ENCODE results near the gene EFHD2.
A peak's percentile ranks its signal among the peaks of the same experiment; 100 is the strongest.
"Not testable (repeated sequence)": the region's sequence is repeated elsewhere in the genome, so short reads cannot be mapped to it uniquely, and the experiment has no call there.

Gene EFHD2

DNA sequence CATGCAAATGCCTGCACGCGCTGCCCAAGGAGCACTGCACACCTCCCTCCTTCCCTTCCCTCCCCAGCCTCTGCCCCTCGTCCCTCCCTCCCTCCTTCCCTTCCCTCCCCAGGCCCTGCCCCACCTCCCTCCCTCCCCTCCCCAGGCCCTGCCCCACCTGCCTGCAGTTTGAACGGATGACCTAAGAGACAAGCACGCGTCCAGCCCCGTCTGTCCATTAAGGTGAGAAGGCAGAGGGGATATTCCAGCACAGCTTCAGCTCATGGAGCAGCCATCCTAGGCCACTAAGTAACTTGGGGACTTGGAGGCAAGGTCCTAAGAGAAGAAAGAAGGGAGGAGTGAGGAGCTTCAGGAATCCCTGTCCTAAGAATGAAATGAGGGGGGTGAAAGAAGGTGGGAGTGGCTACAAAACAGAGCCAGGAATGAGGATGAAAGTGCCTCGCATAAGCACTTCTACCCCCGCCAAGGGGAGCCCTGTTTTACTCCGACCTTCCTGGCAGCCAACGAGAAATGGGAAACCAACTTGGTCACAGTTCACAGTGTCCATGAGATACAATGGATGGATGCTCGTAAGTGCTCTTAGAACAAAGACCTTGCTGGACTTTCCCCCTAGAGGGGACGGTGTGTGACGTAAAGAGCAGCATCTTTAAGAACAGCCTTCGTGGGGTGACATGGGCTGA lies 21.3 kb upstream of the EFHD2 start:
- DNase-seq, result no peak

DNA sequence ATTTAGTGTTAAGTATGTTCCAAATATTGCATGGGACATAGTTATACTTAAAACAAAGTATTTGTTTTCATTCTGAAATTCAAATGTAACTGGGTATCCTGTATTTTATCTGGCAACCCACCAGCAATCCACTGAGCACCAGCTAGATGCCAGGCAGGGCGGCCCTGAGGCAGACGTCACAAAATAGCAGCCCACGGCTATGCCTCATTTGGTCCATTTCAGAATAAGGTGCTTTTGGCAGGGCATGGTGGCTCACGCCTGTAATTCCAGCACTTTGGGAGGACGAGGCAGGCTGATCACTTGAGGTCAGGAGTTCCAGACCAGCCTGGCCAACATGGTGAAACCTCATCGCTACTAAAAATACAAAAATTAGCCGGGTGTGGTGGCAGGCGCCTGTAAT lies 19.9 kb upstream of the EFHD2 start:
- DNase-seq, result not testable (repeated sequence)

DNA sequence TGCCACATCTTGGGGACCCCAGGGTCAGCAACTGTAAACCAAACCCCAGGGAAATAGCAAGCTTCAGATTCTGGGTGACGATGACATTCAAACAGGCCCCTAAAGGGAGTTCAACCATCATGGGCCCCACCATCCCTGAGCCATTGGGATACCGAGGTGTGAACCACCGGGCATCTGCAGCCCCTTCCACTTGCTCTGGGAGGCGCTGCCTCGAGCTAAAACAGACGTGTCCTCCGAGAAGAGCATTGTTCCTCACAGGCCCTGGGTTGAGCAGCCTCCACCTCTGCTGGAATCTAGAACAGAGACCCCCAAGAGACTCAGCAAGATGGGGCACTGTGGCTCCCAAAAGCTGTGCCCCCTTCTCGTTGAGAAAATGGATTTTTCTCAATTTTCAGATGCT lies 19.0 kb upstream of the EFHD2 start:
- DNase-seq, result no peak

DNA sequence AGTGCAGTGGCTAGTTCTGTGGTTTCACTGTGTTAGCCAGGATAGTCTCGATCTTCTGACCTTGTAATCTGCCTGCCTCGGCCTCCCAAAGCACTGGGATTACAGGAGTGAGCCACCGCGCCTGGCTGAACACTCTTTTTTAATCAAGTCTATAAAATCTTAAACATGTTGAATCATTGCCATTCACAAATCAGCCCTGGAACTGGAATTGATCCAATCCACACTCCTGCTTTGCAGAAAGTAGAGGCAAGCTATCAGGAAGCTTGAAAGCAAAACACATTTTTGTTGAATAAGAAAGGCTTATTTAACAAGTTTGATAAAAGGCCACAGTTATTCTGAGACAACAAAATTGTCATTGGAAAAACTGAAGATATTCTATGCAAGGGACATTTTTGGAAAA lies 18.3 kb upstream of the EFHD2 start:
- no peak for DNase-seq

DNA sequence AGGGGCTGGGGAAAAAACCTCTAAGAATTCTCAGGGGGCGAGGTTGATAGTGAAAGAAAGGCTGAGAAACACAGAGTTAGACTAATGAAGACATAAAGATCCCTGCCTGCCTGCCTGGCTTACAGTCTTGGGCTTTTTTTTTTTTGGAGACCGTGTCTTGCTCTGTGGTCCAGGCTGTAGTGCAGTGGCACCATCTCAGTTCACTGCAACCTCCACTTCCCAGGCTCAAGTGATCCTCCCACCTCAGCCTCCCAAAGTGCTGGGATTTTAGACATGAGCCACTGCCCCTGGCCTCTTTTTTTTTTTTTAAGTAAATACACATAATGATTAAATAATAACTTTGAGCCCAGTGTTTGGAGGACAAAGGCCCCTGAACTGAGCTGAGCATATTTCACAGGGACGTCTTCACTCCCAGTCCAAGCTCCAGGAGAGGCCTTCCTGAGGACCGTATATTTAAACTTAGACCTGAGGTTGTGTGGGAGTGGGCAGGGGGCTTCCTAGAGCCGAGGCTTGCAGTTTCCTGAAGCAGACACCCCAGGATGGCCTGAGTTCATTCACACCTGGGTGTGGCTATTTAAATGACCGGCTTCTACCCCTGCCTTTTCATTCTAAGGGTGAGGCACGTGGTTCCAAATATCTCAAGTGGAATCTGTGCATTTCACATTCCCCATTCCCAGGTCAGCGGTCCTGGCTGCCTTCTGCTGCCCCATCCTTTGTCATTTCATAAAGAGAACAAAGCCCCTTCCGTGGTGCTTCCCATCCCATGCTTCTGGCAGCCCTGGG lies 16.0 kb upstream of the EFHD2 start:
- DNase-seq, result no peak

DNA sequence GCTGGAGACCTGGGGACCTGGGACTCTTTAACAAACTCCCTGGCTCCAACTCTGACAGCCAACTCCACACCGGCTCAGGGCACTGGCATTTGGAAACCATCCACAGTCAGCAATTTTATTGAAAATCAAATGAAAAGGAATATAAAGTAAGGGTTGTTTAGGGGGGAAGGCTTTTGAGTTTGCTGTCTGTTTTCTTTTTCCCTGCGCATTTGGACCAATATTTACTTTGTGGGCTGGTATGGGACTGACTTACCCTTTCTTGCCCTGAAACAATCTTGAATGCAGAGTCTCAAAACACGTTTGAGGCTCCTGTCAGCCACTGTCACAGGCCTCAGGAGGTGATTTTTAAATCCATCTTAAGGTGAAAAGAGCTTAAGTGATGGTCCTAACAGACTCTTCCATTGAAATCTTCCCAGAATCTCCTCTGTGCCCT lies 15.4 kb upstream of the EFHD2 start:
- no peak for DNase-seq

DNA sequence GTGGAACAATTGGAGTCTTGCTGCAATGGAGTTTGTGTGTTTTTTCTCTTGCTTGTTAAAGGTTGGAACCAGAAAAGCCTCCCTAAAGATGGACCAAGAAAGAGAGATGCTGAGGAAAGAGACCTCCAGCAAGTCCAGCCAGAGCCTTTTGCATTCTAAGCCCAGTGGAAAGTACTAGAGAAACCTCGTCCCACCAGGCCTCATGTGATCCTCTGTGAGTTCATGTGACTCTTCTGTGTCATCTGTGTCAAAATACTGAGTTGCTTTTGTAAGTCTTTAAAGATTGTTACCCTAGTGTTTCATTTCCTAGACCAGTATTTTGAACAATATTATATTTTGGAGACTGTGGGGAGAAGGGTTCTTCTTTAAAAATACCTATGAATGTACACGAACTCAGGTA lies 12.5 kb upstream of the EFHD2 start:
- DNase-seq, result no peak

DNA sequence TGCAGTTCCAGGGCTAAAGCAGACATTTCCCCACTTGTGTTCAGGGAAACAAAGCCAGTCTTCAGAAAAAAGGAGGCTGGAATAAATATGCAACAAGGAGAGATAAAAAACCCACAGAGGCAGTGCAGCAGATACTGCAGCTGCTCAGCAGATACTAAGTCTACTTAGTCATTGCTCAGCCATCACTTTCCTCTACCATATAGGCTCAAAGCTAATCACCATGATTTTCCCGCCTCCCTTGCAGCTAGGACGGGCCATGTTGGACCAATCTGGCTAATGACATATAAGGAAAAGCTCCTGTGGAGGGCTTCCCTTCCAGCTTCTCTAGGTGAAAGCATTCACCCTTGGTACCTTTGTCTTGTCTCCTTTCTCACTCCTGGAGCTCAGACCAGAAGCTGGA lies 10.0 kb upstream of the EFHD2 start:
- no peak for DNase-seq

DNA sequence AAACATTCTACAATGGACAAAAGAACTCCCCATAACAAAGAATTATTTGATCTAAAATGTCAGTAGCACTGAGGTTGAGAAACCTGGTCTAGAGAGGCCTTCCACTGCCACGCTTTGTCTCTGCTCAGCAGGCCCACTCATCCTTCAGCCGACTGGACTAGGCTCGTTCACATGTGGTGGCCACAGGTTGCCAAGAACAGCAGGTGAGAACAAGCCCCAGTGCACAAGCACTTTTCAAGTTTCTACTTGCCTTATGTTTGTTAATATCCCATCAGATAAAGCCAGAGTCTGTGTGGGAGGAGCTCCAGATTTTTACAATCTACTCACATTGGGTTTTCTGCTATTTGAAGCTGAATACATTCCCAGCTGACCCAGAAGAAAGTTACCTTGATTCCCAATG lies 9.1 kb upstream of the EFHD2 start:
- no peak for DNase-seq

DNA sequence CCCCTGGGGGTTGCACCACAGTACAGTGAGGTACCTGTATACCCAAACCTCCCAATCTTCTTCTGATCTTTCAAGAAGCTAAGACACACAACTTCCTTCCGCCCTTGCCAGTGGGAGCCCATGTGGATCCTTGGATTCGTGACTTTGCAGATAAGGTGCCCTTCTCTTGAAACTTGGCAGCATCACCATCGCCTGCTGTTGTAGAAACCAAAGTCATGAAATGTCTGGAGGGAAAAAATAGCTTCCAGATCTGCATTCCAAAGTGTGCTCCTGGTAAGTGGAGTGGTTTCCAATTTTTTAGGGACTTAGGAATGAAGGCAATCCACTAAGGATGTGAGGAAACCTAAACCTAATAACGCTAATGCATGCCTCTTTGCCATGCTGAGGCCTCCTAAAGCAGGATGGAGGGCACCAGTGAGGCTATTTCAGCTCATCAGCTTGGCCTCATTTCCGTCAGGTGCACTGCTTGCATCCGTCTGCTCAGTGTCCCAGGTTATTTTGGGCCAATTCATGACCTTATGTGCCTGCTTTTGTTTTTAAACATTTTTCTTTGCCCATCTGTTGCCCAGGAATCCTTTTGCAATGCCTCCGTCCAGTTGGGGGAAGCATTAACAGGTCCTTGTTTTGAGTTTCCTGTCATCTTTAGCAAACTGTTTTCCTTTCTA lies 8.2 kb upstream of the EFHD2 start:
- DNase-seq, result no peak

DNA sequence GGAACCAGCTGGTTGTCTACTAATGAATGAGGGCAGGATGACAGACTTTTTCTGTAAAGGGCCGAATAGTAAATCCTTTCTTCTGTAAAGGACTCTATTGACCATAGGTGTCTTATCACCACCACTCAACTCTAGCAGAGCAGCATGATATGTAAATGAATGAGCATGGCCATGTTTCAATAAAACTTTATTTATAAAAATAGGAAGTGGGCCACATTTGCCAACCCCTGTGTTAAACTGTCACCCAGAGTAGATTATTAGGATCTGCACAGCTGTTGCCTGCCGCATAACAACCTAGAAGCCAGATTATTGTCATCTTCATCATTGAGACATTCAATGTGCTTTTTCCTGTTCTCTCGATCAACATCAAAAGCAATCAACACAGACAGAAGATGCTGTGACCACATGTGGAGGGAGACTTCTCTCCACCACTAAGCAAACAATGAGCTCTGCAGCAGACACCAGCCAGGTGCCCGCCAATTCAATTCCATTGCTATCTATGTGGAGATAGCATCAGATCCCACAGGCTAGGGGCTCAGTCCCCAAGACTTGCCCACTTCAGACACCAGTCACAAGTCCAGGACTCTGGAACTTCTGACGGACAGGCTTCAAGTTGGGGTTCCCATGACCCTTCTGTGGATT lies 6.8 kb upstream of the EFHD2 start:
- no peak for DNase-seq

DNA sequence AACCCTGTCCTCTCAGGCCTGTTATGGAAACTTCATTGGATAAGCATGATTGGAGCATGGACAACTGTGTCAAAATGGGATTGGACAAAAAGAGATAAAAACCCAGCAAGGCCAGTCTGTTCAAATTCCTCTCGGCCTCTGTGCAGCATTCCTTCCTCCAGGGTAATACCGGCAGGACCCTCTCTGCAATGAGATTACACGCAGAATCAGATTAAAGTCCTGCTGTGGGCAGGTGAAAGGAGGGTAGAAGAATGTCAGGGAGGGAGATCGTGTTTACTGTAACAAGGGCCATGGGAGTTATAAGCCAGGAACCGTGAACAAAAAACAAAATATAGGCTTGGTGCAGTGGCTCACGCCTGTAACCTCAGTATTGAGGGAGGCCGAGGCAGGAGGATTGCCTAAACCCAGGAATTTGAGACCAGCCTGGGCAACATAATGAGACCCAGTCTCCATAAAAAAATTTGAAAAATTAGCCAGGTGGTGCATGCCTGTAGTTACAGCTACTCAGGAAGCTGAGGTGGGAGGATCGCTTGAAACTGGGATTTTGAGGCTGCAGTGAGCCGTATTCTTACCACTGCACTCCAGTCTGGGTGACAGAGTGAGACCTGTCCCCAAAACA lies 5.6 kb upstream of the EFHD2 start:
- DNase-seq, result no peak

DNA sequence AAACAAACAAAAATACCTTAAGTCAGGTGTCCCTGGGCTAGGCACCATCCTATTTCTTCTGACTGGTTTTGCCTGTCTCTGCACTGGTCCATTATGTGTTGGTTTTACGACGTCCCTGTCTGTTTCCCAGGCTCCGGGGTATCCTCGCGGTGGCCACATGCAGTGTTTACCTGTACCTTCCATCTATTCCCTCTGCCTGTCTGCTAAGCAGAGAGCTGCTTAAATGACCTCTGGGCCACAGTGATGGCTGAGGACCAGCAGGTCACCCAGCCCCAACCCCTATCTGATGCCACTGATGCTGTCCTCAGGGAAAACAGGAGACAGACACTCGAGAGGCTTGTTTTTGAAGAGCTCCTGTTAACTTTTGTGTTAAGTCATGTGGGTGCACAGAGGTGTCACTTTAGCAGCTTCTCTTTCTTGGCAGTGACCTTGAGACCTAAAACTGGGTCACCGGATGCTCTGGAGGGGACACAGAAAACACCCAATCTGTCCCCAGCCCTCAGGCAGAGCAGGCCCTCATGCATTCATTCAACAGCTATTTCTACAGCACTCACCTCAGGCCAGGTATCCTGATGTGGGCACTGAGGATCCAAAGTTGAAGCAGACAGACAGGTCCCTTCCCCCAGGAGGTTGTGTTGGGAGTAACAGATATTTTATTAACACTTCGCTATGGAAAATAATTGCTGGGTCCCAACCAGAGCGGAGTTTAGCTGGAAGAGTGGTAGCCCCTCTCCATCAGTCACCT lies 4.4 kb upstream of the EFHD2 start:
- no peak for DNase-seq

DNA sequence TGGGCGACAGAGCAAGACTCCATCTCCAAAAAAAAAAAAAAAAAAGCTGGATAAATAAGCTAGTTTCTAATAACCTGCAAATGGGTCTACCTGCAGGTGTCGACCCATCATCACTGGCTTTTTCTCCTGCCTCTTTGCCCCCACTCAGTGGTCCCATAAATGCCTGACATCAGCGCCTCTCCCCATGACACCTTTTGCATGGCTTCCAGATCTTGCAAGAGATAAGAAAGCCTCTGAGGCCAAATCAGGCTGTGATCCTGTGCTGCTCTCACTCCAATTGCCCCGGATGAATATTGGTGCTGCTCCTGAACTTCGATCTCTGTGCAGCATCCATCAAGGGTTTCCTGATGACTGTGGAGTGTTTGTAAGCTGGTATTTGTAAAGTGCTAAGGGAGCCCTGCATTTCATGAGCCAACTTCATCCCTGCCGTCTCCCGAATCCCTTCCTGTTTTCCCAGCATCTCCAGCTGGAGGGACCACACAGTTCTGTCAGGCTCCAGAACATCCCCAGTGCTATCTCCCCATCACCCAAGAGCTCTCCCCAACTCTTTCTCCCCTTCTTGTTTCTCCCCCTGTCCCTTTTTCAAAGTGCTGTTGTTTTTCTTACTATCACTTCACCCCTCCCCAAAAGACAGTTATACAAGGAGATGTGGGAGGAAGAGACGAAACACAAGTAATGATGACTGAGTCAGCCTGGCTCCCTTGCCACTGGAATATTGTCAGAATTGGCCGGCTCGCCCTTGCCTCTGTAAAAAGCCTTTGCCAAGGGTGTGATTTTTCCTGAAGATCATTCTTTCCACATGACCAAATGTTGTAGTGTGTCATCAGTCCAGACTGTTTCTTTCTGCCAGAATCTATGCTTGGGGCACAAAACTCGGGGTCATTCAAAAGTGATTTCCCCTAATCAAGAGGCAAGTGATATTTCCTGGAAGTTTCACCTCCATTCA lies 2.8 kb upstream of the EFHD2 start:
- no peak for DNase-seq

DNA sequence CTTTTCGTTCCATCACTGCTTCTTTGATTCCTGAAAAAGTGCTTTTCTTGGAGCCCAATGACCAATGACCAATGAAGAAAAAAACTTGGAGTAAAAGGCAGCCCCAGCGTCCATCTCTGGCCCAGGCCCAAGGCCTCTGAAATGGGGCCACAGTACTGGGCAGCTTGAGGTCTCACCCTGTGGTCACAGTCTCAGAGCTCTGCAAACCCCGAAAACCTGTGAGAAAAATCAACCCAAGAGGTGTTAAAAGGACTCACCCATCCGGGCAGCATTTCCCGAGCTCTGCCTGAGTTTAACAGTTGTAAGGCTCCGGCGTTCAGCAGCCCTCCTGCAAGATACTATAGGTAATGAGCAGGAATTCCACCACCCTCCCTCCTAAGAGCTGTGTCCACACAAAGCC lies 2.1 kb upstream of the EFHD2 start:
- DNase-seq, result no peak

DNA sequence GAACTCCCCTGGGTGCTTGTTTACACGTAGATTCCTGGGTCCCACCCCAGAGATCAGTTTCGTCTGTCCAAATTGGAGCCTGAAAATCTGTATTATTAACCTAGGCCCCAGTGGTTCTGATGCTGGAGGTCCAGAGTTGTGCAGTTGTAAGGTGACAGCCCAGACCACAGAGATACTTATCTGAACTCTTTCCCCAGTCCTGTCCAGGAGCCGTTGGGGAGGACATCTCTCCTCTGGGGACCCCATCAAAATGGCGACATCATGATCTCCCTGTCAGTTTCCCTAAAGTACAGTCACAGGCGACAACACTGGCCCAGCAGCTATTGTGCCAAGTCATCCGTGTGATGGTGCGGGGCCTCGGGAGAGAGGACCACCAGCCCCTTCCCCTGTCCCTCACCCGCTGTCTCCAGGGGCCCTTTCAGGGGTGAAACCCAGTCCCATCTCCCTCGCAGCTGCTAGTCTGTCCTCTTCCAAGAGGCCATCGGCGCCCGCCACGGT lies 749 bp upstream of the EFHD2 start:
- no peak for DNase-seq

DNA sequence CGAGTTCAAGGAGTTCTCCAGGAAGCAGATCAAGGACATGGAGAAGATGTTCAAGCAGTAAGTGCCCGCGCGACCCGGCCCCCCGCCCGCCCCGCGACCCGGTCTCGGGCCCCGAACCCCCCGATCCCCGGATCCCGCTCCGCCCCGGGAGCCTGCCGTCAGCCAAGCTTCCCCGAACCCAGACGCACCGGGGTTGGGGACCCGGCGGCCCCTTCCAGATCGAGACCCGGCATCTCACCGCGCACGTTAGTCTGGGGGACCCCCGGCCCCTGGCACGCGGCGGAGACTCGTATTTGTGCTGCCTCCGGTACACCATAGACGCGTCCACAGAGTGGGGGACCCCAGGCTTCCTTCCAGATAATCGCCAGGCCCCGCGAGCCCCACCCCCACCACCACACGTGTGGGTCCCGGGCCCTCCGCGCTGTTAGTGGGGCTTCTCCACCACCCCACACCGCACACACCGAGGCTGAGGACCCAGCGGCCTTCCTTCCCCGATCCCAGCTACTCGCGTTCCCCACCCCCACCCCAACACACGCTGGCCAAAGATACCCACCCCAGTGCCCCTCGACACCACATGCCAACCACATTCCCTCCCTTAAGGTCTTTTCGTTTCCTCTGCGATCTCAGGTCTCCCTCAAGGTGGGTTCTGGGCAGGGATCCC lies 665 bp downstream of the EFHD2 start:
- DNase-seq, result no peak

DNA sequence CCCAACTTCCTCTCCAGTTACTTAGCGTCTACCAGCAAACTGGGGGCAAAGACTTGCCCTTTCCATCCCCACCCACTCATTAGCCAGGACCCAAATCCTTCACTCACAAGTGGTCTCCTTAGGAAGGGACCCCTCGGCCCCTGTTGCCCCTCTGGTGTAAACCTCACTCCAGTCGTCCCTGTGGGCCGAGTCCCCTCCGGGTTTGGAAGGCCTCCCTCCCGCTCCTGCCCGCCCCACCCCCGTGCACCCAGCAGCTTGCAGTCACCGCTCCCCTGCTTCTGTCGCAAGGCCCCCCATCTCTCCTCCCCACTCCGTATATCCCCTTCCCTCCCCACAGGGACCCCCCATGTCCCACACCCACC lies 1.2 kb downstream of the EFHD2 start:
- no peak for DNase-seq

DNA sequence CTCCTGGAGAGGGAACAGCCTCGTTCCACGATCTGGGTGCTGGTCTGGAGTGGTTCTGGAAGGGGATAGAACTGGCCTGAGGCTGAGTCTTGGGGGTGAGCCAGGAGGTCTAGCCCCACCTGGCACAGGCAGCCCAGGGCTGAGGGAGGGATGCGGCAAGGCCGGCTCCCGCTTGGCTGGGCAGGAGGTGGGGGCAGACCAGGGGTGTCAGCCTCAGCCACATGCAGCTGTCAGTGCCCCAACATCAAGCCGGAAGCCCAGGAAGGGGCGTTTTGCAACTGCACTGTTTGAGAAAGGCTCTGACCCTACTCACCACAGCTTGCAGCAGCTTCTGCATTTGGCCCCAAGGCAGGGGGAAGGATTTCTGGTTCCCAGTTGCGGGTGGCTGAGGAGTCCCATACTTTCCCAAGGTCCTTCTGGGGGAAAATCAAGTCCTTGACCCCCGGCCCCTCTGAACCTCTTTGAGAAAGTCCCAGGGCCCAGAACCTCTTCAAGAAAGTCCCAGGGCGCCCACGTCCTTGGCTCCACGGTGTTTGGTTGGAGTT lies 2.0 kb downstream of the EFHD2 start:
- peak in 18 of 56 donors; percentile 4 to 50 (median 14) for DNase-seq

All from nucleus accumbens (tissue), 56 donors.